ENCODE results near the gene FHOD3. TPM values are rescaled to one million over a fixed set of nuclear protein-coding genes. Genes with fewer than 3 reads are reported as not detected.

Gene FHOD3
- total and polyA plus RNA-seq, 2 of the 8 experiments (the other 6 are each of a cell fraction or from before 2014, with no cell fraction given): 9.7 to 10.5 TPM

- Histone ChIP-seq H3K4me1 (replicated peaks in 1 of 4; ENCODE audit: control insufficient read depth in 3 of 4, insufficient read depth in 4 of 4, low read length in 3 of 4) (no peaks in the 10 kb centered on the region), H3K56ac (replicated peaks; ENCODE audit: insufficient read length, low read depth, low read length) (no peak overlapping the region), H3K9ac (replicated peaks in 1 of 4; ENCODE audit: extremely low read depth in 1 of 4, low read depth in 3 of 4, low read length in 3 of 4) (no peak overlapping the region)
Observed at GRCh38 chr18:36783792-36784191, 486.3 kb downstream of the FHOD3 start.

More at GRCh38 chr18:36783792-36784191, 486.3 kb downstream of the FHOD3 start:
- Histone ChIP-seq H3K23me2 (ENCODE audit: low read depth, low read length) (no peaks in the 10 kb centered on the region), H3K4me2 (ENCODE audit: insufficient read depth in 1 of 2, low read depth in 2 of 2, low read length in 2 of 2) (no peak overlapping the region), H2AFZ (ENCODE audit: low read length) (no peak overlapping the region), H4K91ac (replicated peaks; ENCODE audit: insufficient read length, low read length) (no peak overlapping the region), H2BK15ac (ENCODE audit: low read length) (no peak overlapping the region), H4K5ac (ENCODE audit: insufficient read length, low read depth, low read length) (no peak overlapping the region), H3K27ac (ENCODE audit: low read depth, low read length) (no peak overlapping the region), H3K23ac (ENCODE audit: insufficient read length) (no peak overlapping the region), H3K79me1 (ENCODE audit: low read depth, low read length) (no peaks in the 10 kb centered on the region), H2BK120ac (replicated peaks; ENCODE audit: low read depth, low read length) (no peak overlapping the region), H3K9me3 (ENCODE audit: insufficient read depth in 2 of 2, low read depth in 1 of 2, low read length in 1 of 2) (no peaks in the 10 kb centered on the region), H3K4ac (replicated peaks; ENCODE audit: insufficient read length, low read depth, low read length) (no peak overlapping the region), H3K36me3 (ENCODE audit: control insufficient read depth in 2 of 4, insufficient read depth in 4 of 4, low read length in 3 of 4) (peaks cover 0 to 2% (median 0%) of the 10 kb centered on the region in 4 experiments; a peak in 2 of 8 replicates), H4K20me1 (replicated peaks in 1 of 2; ENCODE audit: control insufficient read depth in 1 of 2, insufficient read depth in 2 of 2, low read length in 2 of 2) (no peaks in the 10 kb centered on the region), H3K27me3 (replicated peaks in 1 of 4; ENCODE audit: control insufficient read depth in 3 of 4, extremely low read depth in 1 of 4, insufficient read depth in 3 of 4, low read length in 3 of 4) (no peaks in the 10 kb centered on the region), H3K14ac (ENCODE audit: insufficient read length) (no peak overlapping the region), H3K79me2 (ENCODE audit: control insufficient read depth in 1 of 2, insufficient read depth in 2 of 2, low read length in 2 of 2) (no peaks in the 10 kb centered on the region), H3K18ac (ENCODE audit: extremely low read depth, low read length) (no peak overlapping the region), H4K8ac (ENCODE audit: extremely low read depth, insufficient read depth, low read length) (no peak overlapping the region), H2BK12ac (ENCODE audit: low read depth, low read length) (no peak overlapping the region), H2BK5ac (ENCODE audit: low read depth, low read length) (no peak overlapping the region), H3K4me3 (ENCODE audit: extremely low read depth in 1 of 4, insufficient read depth in 2 of 4, low read depth in 3 of 4, low read length in 4 of 4) (no peak overlapping the region), H2AK5ac (ENCODE audit: low read depth, low read length) (no peak overlapping the region), H2BK20ac (ENCODE audit: low read length) (no peak overlapping the region)
- ChIA-PET POLR2A (ENCODE audit: partially characterized antibody) (interaction anchor here (1.2 kb wide), 1 partner anchor 9 kb away, joined by 4 read pairs; no protein-coding TSS in a partner anchor), CTCF (ENCODE audit: partially characterized antibody) (interaction anchor here (1.0 kb wide), 1 partner anchor 13 kb away, joined by 3 read pairs; no protein-coding TSS in a partner anchor)
- 91% methylated on average over 5 of the region's 5 CpGs; no CpG with 5 or more reads in 1 of the 2 experiments for WGBS, 2 experiments (ENCODE audit: extremely low coverage in 1 of 2, insufficient coverage in 1 of 2, insufficient read length in 1 of 2, insufficient replicate concordance in 2 of 2, low coverage in 1 of 2, low lambda C conversion rate in 2 of 2, missing lambda C conversion rate in 1 of 2)
- FAIRE-seq (no peak), DNase-seq (ENCODE audit: low read depth in 1 of 2, low spot score in 2 of 2) (no peak)
- no peak for TF ChIP-seq BCL11A (IDR thresholded peaks at IDR 0.05; ENCODE audit: low read depth in 2 of 2, low read length in 2 of 2)
- no peak for TF ChIP-seq SIX5 (IDR thresholded peaks at IDR 0.05; ENCODE audit: low read depth, low read length)
- no peak for TF ChIP-seq GTF2F1 (IDR thresholded peaks at IDR 0.05; ENCODE audit: borderline replicate concordance, low read depth, low read length)
- no peak for TF ChIP-seq SP2 (IDR thresholded peaks at IDR 0.05; ENCODE audit: low read length)
- TF ChIP-seq CBX8 (IDR thresholded peaks at IDR 0.05; ENCODE audit: borderline replicate concordance, low read depth, low read length): no peak
